Neural crest cell (in vitro differentiated cells): ENCODE data around the gene PIP5K1B. TPM values are rescaled to one million over a fixed set of nuclear protein-coding genes. Genes with fewer than 3 reads are reported as not detected.

ENCODE experiments used
- DNase-seq: peaks from one replicate; pipeline ENCODE4 v3.0.0; 2021; ENCODE audit warnings: low read depth, mixed read lengths, low spot score
- H3K27ac Mint-ChIP-seq: one replicate; pipeline ENCODE4 v1.8.0; 2021; ENCODE audit warnings: mild to moderate bottlenecking, mixed read lengths; ENCODE audit not compliant: unreplicated experiment
- H3K27me3 Mint-ChIP-seq: 2 replicates; pipeline ENCODE4 v1.8.0; 2021; ENCODE audit warnings: low read depth, mild to moderate bottlenecking, mixed read lengths
- H3K36me3 Mint-ChIP-seq: 2 replicates; pipeline ENCODE4 v1.8.0; 2021; ENCODE audit warnings: low read depth, mild to moderate bottlenecking, mixed read lengths
- H3K4me1 Mint-ChIP-seq: 2 replicates; pipeline ENCODE4 v1.8.0; 2021; ENCODE audit warnings: mixed read lengths
- H3K4me3 Mint-ChIP-seq: one replicate; pipeline ENCODE4 v1.8.0; 2021; ENCODE audit warnings: mild to moderate bottlenecking, mixed read lengths
- H3K9me3 Mint-ChIP-seq: 2 replicates; pipeline ENCODE4 v1.8.0; 2021; ENCODE audit warnings: mixed read lengths
- CTCF ChIP-seq: fragments of 200-600 bp; sonication (generic); conservative IDR thresholded peaks from 2 replicates; pipeline ENCODE4 v1.5.0; 2021; ENCODE audit warnings: antibody characterized with exemption, mild to moderate bottlenecking
- total RNA-seq: library from RNA; stranded (reverse); gene quantifications from 2 replicates; pipeline ENCODE4 v1.2.1, GENCODE V29; 2021

The PIP5K1B gene
- total RNA-seq, 1 donor from 2014 or later: 5.9 TPM

- no peak for TF ChIP-seq CTCF
- Mint-ChIP-seq H3K4me3 (no peak overlapping the region), H3K4me1 (no peaks in the 10 kb centered on the region), H3K9me3 (no peaks in the 10 kb centered on the region), H3K27me3 (peaks cover 2% of the 10 kb centered on the region), H3K27ac (no peak overlapping the region), H3K36me3 (no peaks in the 10 kb centered on the region)
- no peak for DNase-seq
Observed at GRCh38 chr9:68920921-68921320, 215.9 kb downstream of the PIP5K1B start.

DNA sequence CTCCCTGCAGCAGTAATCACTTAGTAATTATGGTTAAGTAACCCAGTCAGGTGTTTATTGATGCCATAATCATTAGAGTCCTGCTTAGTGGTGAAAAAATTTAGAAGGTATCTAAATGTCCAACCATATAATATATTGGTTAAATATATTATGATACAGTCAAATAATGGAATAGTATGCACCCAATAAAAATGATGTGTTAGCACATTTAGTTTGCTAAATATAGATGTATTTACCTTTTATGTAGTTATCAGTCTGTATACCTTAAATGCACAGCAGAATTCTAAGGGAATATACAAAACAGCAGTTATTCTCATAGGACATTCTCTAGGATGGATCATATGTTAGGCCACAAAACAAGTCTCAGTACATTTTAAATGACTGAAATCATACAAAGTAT is 218.4 kb downstream of the PIP5K1B start:
- no peak overlapping the region for H3K27ac Mint-ChIP-seq
- H3K4me1 Mint-ChIP-seq: no peaks in the 10 kb centered on the region
- DNase-seq: no peak
- no peaks in the 10 kb centered on the region for H3K9me3 Mint-ChIP-seq
- no peaks in the 10 kb centered on the region for H3K36me3 Mint-ChIP-seq
- H3K4me3 Mint-ChIP-seq: no peak overlapping the region
- H3K27me3 Mint-ChIP-seq: peaks cover 2% of the 10 kb centered on the region
- no peak for TF ChIP-seq CTCF

- H3K4me3 Mint-ChIP-seq: no peak overlapping the region
- peaks cover 2% of the 10 kb centered on the region for H3K27me3 Mint-ChIP-seq
- no peak for TF ChIP-seq CTCF
- no peaks in the 10 kb centered on the region for H3K9me3 Mint-ChIP-seq
- H3K4me1 Mint-ChIP-seq: no peaks in the 10 kb centered on the region
- DNase-seq: no peak
- no peaks in the 10 kb centered on the region for H3K36me3 Mint-ChIP-seq
- H3K27ac Mint-ChIP-seq: no peak overlapping the region
Observed at GRCh38 chr9:68925175-68925574, 220.1 kb downstream of the PIP5K1B start.

- no peaks in the 10 kb centered on the region for H3K36me3 Mint-ChIP-seq
- no peaks in the 10 kb centered on the region for H3K27me3 Mint-ChIP-seq
- H3K4me1 Mint-ChIP-seq: peaks cover 10% of the 10 kb centered on the region
Observed at GRCh38 chr9:68927165-68927564, 222.1 kb downstream of the PIP5K1B start.

DNA sequence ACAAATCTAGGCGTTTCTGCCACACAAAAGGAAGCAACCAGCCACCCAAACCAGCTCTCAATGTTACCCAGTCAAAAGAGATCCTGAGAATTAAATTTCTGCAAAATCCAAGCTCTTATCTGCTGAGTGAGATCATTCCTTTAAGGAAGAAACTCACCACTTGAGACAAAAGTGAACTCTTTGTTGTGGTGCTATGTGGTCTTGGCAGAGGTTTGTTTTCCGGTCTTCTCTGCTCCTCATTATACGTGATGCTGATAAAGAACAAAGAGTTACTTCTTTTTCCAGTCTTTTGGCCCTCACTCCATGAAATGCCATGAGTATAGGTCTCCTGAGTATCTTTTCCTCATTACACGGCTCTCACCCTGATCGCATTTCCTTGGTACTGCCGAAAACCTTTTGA is 226.8 kb downstream of the PIP5K1B start:
- TF ChIP-seq CTCF: no peak
- no peak for DNase-seq
- no peak overlapping the region for H3K4me3 Mint-ChIP-seq
- H3K27me3 Mint-ChIP-seq: no peaks in the 10 kb centered on the region
- no peaks in the 10 kb centered on the region for H3K36me3 Mint-ChIP-seq
- H3K4me1 Mint-ChIP-seq: peaks cover 10% of the 10 kb centered on the region
- no peak overlapping the region for H3K27ac Mint-ChIP-seq
- H3K9me3 Mint-ChIP-seq: no peaks in the 10 kb centered on the region

More at GRCh38 chr9:68927165-68927564, 222.1 kb downstream of the PIP5K1B start:
- no peak for DNase-seq
- H3K9me3 Mint-ChIP-seq: no peaks in the 10 kb centered on the region
- no peak overlapping the region for H3K27ac Mint-ChIP-seq
- no peak overlapping the region for H3K4me3 Mint-ChIP-seq
- TF ChIP-seq CTCF: no peak

DNA sequence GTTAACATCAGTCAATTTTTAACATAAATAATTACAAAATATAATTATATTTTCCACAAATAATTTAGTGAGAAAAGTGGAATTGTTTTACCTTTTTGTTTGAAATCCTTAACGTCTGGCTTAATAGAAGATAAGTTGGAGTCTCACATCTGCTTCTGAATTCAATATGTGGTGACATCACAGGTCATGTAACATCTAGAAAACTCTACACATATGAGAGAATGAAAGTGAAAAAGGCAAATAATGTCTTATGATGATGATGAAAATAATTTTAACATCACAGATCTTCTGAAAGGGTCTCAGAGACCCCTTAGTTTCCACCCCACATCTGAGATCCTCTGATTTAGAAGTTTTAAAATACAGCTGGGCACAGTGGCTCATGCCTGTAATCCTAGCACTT is 227.4 kb downstream of the PIP5K1B start:
- no peak for DNase-seq
- Mint-ChIP-seq H3K27me3 (no peaks in the 10 kb centered on the region), H3K4me1 (peaks cover 10% of the 10 kb centered on the region), H3K4me3 (no peak overlapping the region), H3K36me3 (peaks cover 4% of the 10 kb centered on the region), H3K27ac (no peak overlapping the region), H3K9me3 (no peaks in the 10 kb centered on the region)
- TF ChIP-seq CTCF: no peak
